Spleen (tissue), 11 donors: ENCODE data around the gene ERC1. TPM values are rescaled to one million over a fixed set of nuclear protein-coding genes. Genes with fewer than 3 reads are reported as not detected.

Experiments used
- DNase-seq: peaks from one replicate; pipeline ENCODE4 v3.0.0-alpha.2; 2020
- H3K27ac ChIP-seq, 8 donors: fragments of 200-600 bp; sonication (generic) in 7 of 8; 1 replicate in 4 of 8; 2 replicates in 4 of 8; pipeline versions ENCODE4 v1.5.0 to v1.8.0; 2016 to 2021; ENCODE audit warnings: inconsistent platforms in 4 of 8, mild to moderate bottlenecking in 4 of 8, moderate library complexity in 1 of 8
- H3K27me3 ChIP-seq, 7 donors: fragments of 200-600 bp; sonication (generic) in 6 of 7; replicated peaks in 1 of 7; 1 replicate in 4 of 7; 2 replicates in 3 of 7; pipeline versions ENCODE4 v1.5.0 to v1.8.0; 2016 to 2021; ENCODE audit warnings: inconsistent platforms in 3 of 7, mild to moderate bottlenecking in 1 of 7
- H3K36me3 ChIP-seq, 6 donors: fragments of 200-600 bp; sonication (generic) in 5 of 6; 1 replicate in 4 of 6; 2 replicates in 2 of 6; pipeline versions ENCODE4 v1.5.0 to v1.8.0; 2016 to 2021; ENCODE audit warnings: inconsistent platforms in 2 of 6
- H3K4me1 ChIP-seq, 6 donors: fragments of 200-600 bp; sonication (generic) in 5 of 6; 1 replicate in 3 of 6; 2 replicates in 3 of 6; pipeline versions ENCODE4 v1.5.0 to v1.8.0; 2016 to 2021; ENCODE audit warnings: inconsistent platforms in 3 of 6
- H3K4me3 ChIP-seq, 8 donors: fragments of 200-600 bp; sonication (generic) in 7 of 8; 1 replicate in 4 of 8; 2 replicates in 4 of 8; pipeline versions ENCODE4 v1.5.0 to v1.8.0; 2016 to 2021; ENCODE audit warnings: inconsistent platforms in 4 of 8, mild to moderate bottlenecking in 4 of 8, moderate library complexity in 2 of 8
- H3K9me3 ChIP-seq, 8 donors: fragments of 200-600 bp; sonication (generic) in 7 of 8; 1 replicate in 4 of 8; 2 replicates in 4 of 8; pipeline versions ENCODE4 v1.5.0 to v1.8.0; 2016 to 2021; ENCODE audit warnings: inconsistent platforms in 4 of 8
- POLR2A ChIP-seq, 3 donors: fragments of 450-650 bp; IDR thresholded peaks; one replicate each; pipeline ENCODE4 v1.5.1; 2017; ENCODE audit warnings: antibody characterized with exemption in 3 of 3, mild to moderate bottlenecking in 1 of 3
- POLR2AphosphoS5 ChIP-seq, 3 donors: sonication (generic); formaldehyde crosslinking; IDR thresholded peaks; one replicate each; pipeline ENCODE4 v1.5.1; 2017; ENCODE audit warnings: antibody characterized with exemption in 3 of 3
- WGBS, 5 donors: extraction: QIAGEN DNeasy Blood & Tissue Kit in 3 of 5; methylation state at CpG; one replicate each; pipeline versions ENCODE4 v1.1.5 to v1.1.7; 2013 to 2018; 5-methylcytosine and 5-hydroxymethylcytosine counted together
- intact Hi-C: fragments of 100-400 bp; cut with DNase I; formaldehyde crosslinking; loops from one replicate; pipeline ENCODE4 v1.15.0; 2023; ENCODE audit warnings: low total_unique reads
- polyA plus RNA-seq, 3 donors: library from polyadenylated mRNA; stranded (reverse); fragments of 200-250 nt; gene quantifications; one replicate each; pipeline ENCODE4 v1.2.1, GENCODE V29; 2013
- total RNA-seq, 7 donors: library from RNA; depleted of rRNA in 3 of 7; stranded (reverse); fragments of >200 nt in 3 of 7; fragmentation: NEBNext Ultra II Directional in 4 of 7; extraction: Animal tissue kit (Norgen Biotek cat#: 25700) in 4 of 7; gene quantifications; one replicate each; pipeline versions ENCODE4 v1.1.0 to v1.2.1, GENCODE V29; 2016 to 2021
- TF ChIP-seq, protein P1 (sequence below), 11 experiments: fragments of 200-600 bp in 7 of 11; fragments of 450-650 bp in 4 of 11; sonication (generic) in 4 of 11; IDR thresholded peaks in 8 of 11; conservative IDR thresholded peaks in 3 of 11; 1 replicate in 7 of 11; 2 replicates in 4 of 11; pipeline versions ENCODE4 v1.4.0 to v1.8.0; 2016 to 2021; ENCODE audit warnings: antibody characterized with exemption in 11 of 11, inconsistent platforms in 4 of 11, mild to moderate bottlenecking in 1 of 11
- donor health status: healthy with polysubstance abuse.
- donor health status: DM: no; HTN: no; CAD: no; lungs with moderate emphysema.
- donor health status: DM: no; HTN: no; CAD: no.
- donor health status: Bipolar disorder and iron deficiency.
- donor health status: healthy.
- donor health status: DM: no; HTN: no; CAD: no.
- donor health status: DM: yes; HTN: yes; CAD: no.

ERC1 gene
- total and polyA plus RNA-seq, 10 donors, result 1.2 to 73.4 (median 42.6) TPM

GRCh38 chr12:1318327-1319031 is 327.5 kb downstream of the ERC1 start:
- Histone ChIP-seq H3K27me3 (no peaks in the 10 kb centered on the region), H3K4me3 (no peak overlapping the region), H3K4me1 (peaks cover 0 to 32% (median 11%) of the 10 kb centered on the region in 6 donors), H3K36me3 (peaks cover 0 to 30% (median 0%) of the 10 kb centered on the region in 6 donors), H3K27ac (peak overlapping the region in 4 of 8 donors; percentile 6 to 43 (median 26)), H3K9me3 (peaks cover 0 to 25% (median 13%) of the 10 kb centered on the region in 8 donors)
- intact Hi-C loops, result no loop called here
- 78 to 86% (median 79%) methylated on average over 7 of the region's 7 CpGs for WGBS, 5 donors
- TF ChIP-seq POLR2A (IDR thresholded peaks at IDR 0.05), result no peak
- TF ChIP-seq, protein P1, sequence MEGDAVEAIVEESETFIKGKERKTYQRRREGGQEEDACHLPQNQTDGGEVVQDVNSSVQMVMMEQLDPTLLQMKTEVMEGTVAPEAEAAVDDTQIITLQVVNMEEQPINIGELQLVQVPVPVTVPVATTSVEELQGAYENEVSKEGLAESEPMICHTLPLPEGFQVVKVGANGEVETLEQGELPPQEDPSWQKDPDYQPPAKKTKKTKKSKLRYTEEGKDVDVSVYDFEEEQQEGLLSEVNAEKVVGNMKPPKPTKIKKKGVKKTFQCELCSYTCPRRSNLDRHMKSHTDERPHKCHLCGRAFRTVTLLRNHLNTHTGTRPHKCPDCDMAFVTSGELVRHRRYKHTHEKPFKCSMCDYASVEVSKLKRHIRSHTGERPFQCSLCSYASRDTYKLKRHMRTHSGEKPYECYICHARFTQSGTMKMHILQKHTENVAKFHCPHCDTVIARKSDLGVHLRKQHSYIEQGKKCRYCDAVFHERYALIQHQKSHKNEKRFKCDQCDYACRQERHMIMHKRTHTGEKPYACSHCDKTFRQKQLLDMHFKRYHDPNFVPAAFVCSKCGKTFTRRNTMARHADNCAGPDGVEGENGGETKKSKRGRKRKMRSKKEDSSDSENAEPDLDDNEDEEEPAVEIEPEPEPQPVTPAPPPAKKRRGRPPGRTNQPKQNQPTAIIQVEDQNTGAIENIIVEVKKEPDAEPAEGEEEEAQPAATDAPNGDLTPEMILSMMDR (IDR thresholded peaks at IDR 0.05 in 8 of 11, conservative IDR thresholded peaks at IDR 0.05 in 3 of 11), result no peak
- TF ChIP-seq POLR2AphosphoS5 (IDR thresholded peaks at IDR 0.05), result no peak
- no peak for DNase-seq

GRCh38 chr12:1319212-1319611 is 328.2 kb downstream of the ERC1 start:
- WGBS, 5 donors, result 67 to 87% (median 78%) methylated on average over 2 of the region's 2 CpGs
- Histone ChIP-seq H3K27me3 (no peaks in the 10 kb centered on the region), H3K9me3 (peaks cover 0 to 18% (median 7%) of the 10 kb centered on the region in 8 donors), H3K4me1 (peaks cover 0 to 32% (median 11%) of the 10 kb centered on the region in 6 donors), H3K27ac (peak overlapping the region in 2 of 8 donors; percentile 12 to 31), H3K36me3 (peaks cover 0 to 23% (median 0%) of the 10 kb centered on the region in 6 donors), H3K4me3 (no peak overlapping the region)
- TF ChIP-seq, protein P1 (IDR thresholded peaks at IDR 0.05 in 8 of 11, conservative IDR thresholded peaks at IDR 0.05 in 3 of 11), result no peak
- TF ChIP-seq POLR2AphosphoS5 (IDR thresholded peaks at IDR 0.05) (no peak), POLR2A (IDR thresholded peaks at IDR 0.05) (no peak)
- intact Hi-C loops, result no loop called here
- DNase-seq, result no peak

DNA sequence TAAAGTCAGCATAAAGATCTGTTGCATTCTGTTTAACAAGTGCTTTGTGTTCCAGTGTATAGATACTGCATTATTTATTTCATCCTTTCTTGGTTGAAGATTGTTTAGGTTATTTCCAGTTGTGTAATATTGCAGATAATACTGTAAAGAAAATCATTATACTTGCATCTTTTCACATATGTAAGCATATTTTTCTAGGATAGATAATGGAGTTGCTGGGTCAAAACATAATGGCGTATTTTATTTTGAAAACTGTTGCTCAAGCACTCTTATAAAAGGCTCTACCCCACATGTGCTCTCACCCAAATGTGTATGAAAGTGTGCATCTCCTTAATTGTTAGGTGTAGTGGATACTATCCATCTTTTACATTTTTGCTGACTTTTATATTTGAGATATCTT is 329.0 kb downstream of the ERC1 start:
- intact Hi-C loops, result no loop called here
- Histone ChIP-seq H3K27me3 (no peaks in the 10 kb centered on the region), H3K9me3 (peaks cover 0 to 10% (median 0%) of the 10 kb centered on the region in 8 donors), H3K4me1 (peaks cover 0 to 36% (median 11%) of the 10 kb centered on the region in 6 donors), H3K36me3 (peaks cover 0 to 15% (median 0%) of the 10 kb centered on the region in 6 donors), H3K4me3 (no peak overlapping the region), H3K27ac (no peak overlapping the region)
- WGBS, 5 donors, result 93 to 100% (median 98%) methylated on average over 1 of the region's 1 CpG
- TF ChIP-seq POLR2A (IDR thresholded peaks at IDR 0.05), result no peak
- TF ChIP-seq POLR2AphosphoS5 (IDR thresholded peaks at IDR 0.05), result no peak
- TF ChIP-seq, protein P1 (IDR thresholded peaks at IDR 0.05 in 8 of 11, conservative IDR thresholded peaks at IDR 0.05 in 3 of 11), result no peak
- DNase-seq, result no peak

DNA sequence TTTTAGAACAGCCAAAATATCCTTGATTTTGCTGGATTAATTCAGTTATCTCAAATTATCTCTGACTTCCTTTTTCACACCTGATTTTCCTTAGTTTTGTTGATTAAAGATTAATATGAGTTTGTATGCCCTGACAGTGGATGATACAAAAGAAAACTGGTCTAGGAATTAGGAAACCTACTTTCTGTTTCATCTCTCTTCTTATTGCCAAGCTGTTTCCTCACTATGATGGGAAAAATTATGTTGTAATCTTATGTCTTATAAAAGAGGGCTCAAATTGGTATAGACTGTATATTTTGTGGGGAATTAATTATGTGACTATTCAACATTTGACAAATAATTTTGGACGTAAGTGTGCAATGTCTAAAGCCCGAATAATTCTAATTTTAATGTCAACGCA is 331.8 kb downstream of the ERC1 start:
- Histone ChIP-seq H3K36me3 (no peaks in the 10 kb centered on the region), H3K27me3 (no peaks in the 10 kb centered on the region), H3K27ac (peak overlapping the region in 1 of 8 donors; percentile 34), H3K4me1 (peaks cover 0 to 41% (median 11%) of the 10 kb centered on the region in 6 donors), H3K4me3 (no peak overlapping the region), H3K9me3 (no peaks in the 10 kb centered on the region)
- TF ChIP-seq, protein P1 (IDR thresholded peaks at IDR 0.05 in 8 of 11, conservative IDR thresholded peaks at IDR 0.05 in 3 of 11), result no peak
- TF ChIP-seq POLR2A (IDR thresholded peaks at IDR 0.05), result no peak
- intact Hi-C loops, result no loop called here
- DNase-seq, result no peak
- 89 to 93% (median 91%) methylated on average over 3 of the region's 3 CpGs for WGBS, 5 donors
